SKM-1 treated with dmso at 0.1 percent for 144 hours (cell line): ENCODE data around the gene NDC80.
"Not testable (repeated sequence)": the region's sequence is repeated elsewhere in the genome, so short reads cannot be mapped to it uniquely, and the experiment has no call there.

ENCODE experiments used
- DNase-seq: peaks from one replicate; lab custom pipeline; 2025; ENCODE audit not compliant: unreplicated experiment; lab: John Stamatoyannopoulos, UW

Gene NDC80

DNA sequence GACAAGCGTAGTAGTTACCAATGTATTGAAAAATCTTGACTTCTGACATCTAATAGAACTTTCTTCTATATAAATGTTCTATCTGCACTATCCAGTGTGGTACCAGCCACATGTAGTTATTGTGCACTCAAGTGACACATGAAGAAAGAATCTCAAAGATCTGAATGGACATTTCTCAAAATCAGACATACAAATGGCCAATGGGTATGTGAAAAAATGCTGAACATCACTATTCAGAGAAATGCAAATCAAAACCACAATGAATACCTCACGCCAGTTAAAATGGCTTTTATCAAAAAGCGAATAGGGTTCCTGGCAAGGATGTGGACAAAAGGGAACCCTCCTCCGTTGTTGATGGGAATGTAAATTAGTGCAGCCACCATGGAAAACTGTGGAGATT is 46.7 kb downstream of the NDC80 start:
- no peak for DNase-seq

DNA sequence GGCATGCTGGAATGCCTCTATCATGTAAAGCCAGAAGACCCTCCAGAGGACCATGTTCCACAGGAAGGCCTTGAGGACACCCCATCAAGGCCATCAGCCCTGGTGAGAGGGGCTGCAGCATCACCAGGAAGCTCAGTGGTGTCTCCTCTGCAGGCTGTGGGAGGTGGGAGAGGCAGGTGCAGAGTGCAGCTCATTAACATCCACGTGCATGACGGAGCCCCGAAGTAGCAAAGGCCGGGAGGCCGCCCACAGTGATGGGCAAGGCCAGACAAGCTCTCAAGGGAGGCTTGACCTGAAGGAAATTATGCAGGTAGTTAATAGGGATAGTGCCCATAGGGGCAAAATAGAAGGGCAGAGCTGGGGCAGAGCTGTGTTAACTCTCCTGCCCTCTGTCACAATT is 53.9 kb downstream of the NDC80 start:
- no peak for DNase-seq

DNA sequence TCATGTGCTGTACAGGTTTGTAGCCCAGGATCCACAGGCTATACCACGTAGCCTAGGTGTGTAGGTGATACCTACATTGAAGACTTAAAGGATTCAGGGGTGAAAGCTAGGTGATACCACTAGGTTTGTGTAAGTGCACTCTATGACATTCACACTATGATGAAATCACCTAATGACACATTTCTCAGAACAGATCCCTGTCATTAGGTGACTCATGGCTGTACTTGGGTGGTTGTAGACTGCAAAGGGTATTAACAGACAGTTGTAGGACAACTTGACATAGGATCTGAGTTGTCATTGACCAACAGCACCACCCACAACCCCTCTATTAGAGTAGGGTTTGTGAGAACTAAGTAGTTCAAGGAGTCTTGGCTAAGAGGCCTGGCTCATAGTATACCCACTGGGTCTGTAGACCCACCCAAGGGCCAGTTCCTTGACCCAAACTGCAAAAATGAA is 56.5 kb downstream of the NDC80 start:
- DNase-seq, result no peak

DNA sequence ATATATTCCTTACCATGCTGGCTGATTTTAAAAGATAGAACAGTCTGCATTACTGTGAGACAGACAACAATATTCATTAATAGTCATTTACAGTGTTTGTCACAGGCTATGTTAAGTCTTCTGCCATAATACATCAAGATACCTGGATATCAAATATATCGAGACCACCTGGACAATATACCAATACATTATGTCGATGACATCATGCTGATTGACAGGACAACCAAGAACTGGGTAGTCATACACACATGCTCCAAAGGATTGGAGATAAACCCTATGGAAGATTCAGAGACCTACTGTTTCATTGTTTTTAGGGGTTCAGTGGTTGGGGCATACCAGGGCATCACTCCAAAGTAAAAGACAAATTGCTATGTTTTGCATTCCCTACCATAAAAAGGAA is 57.6 kb downstream of the NDC80 start:
- no peak for DNase-seq

DNA sequence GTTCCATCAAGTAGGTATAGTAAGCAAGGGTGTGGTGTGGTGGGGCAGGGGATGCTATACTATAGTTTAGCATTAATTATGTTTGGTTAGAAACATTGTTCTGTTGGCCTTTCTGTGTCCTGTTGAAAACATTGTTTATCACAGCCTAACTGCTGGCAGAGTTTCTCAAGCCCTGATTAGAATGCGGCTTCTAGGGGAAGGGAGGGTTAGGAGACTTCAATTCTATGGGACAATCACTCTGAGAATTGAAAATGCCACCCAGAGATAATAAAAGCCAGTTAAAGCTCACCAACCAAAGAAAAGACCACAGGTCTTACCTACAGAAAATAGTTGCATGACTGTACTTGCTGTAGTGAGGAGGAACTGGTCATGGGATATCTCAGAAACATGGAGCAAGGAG is 64.2 kb downstream of the NDC80 start:
- DNase-seq, result no peak

DNA sequence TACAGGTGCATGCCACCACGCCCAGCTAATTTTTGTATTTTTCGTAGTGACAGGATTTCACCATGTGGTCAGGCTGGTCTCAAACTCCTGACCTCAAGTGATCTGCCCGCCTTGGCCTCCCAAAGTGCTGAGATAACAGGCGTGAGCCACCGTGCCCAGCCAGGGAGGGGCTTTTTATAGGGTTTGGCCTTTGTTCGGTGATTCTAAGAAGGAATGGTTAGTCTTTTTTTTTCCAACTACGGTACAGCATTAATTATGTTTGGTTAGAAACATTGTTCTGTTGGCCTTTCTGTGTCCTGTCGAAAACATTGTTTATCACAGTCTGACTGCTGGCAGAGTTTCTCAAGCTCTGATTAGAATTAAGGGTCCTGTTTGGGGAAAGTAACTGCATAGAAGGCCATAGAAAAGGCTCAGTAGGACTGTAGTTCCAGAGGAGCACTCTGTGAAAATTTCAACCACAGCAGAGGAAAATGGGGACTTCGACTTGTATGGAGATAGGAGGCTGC is 64.8 kb downstream of the NDC80 start:
- no peak for DNase-seq

DNA sequence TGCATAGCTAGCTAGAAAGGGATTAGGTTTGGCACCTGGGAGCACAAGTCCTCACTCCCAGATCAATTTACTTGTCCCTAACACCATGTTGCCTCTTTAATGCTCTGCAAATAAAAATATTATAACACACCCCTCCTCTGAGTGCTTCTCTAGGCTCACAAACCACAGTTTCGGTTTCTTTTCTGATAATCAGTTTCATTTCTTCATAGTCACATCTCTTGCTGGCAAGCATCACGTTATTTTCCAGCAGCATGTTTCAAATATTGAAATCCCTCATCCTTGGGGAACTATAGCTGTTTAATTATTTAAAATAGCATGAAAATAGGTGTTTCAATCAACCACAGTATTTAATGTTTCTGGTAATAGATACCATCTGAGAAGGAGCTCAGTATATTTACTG is 70.3 kb downstream of the NDC80 start:
- no peak for DNase-seq

DNA sequence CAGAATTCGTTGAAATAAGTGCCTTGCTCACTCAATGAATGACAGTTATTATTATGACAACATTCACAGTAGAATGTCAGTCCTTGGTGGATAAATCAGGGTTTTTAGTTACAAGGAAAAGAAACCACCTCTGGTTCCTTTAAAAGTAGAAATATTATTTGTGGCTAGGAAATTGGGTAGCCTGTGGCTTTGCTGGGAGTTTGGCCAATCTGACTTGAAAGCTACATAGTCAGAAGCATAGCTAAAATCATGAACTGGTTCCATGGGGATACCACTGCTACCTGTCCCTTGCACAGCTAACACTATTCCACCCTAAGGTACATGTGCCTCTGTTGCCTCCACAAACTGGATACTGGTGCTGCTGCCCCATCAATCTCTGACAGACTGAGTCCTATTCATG is 71.4 kb downstream of the NDC80 start:
- no peak for DNase-seq

DNA sequence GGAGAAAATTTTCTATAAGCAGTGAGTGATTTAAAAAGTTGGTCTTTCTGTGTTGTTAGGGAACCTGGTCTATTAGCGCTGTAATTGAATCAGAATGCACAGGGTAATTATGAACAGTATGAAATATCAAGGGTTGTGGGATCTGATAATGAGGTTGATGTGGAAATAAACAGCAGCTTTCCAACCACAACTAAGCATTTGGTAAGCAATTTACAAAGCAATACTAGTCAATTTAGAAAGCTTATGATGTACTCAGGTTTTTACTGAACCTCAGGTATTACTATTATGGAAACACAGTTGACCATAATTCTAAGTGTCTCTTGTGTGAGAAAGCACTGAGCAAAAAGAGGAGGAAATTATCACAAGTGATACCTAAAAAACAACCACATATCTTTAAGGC is 73.2 kb downstream of the NDC80 start:
- DNase-seq, result no peak

DNA sequence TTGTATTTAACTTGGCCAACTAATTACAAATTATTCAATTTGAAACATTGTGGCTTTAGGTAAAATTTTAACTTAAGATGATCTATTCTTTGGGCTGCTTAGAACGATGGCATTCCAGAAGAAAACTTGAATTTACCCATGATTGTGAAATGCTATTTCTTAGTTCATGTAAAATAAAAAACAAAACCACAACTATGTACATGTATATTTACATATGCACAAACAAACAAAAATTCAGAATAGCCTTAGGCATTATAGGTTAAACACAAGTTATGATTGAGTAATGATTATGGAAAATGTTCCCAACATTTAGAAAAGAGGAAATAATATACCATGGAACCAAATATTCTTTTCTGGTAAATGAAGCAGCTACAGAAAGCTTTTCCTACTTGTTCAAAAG is 80.6 kb downstream of the NDC80 start:
- no peak for DNase-seq

DNA sequence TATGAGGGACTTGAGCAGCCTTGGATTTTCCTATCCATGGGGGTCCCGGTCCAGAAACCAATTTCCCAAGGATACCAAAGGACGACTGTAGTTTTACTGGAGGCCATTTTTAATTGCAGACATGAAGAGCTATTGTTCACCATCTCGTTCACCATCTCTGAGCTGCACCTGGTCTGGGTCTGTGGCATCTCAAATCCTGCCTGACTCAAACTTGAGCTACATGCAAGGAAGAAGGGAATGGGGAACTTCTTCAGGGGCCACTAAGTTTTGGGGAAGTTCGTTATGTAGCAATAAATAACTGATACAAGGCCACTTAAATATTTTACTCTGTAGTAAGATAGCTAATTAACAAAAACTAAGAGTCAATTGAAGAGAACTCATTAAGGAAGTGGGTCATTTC is 82.1 kb downstream of the NDC80 start:
- peak; percentile 78 for DNase-seq

DNA sequence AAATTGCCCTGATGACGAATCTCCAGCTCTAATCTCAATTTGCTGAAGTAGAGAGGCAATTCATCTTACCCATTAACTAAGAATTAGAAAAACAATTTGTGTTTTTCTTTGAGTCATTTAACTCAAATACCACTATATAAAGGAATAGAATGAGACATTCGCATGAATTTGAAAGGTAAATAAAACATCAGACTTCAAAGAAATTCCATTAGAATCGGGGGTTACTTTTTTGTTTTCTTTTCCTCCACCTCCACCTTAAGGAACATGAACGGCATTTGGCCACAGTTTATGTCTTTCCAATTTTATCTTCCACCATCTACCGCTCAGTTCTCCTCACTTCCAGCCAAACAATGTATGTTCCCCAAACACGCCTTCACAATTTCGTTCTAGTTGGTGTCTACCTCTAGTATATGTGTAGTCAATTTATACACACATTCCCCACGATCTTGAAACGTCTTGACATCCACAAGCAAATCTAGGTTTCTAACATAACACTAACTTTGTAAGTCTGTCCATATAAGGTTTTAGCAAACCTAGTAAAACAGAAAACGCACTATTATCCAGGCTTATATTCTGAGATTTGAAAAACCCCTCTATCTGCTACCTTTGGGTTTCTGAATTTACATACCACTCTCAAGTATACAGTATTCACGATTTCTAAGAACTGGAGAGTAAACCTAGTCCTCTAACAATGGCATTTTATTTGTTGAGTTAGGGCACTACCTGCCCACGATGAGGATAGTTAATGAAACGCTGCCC is 83.0 kb downstream of the NDC80 start:
- DNase-seq, result no peak

DNA sequence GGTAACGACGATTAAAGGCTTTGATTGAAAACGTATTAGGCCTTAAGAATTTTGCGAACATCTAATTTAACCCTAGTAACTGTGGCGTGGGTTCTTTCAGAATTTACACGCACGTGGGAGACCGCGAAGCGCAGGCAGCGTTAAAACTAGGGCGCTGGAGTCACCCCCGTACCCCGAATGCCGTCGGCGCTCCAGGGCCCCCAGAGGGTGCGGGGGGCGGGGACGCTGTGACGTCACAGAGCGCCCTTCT is 83.5 kb downstream of the NDC80 start:
- DNase-seq, result no peak

DNA sequence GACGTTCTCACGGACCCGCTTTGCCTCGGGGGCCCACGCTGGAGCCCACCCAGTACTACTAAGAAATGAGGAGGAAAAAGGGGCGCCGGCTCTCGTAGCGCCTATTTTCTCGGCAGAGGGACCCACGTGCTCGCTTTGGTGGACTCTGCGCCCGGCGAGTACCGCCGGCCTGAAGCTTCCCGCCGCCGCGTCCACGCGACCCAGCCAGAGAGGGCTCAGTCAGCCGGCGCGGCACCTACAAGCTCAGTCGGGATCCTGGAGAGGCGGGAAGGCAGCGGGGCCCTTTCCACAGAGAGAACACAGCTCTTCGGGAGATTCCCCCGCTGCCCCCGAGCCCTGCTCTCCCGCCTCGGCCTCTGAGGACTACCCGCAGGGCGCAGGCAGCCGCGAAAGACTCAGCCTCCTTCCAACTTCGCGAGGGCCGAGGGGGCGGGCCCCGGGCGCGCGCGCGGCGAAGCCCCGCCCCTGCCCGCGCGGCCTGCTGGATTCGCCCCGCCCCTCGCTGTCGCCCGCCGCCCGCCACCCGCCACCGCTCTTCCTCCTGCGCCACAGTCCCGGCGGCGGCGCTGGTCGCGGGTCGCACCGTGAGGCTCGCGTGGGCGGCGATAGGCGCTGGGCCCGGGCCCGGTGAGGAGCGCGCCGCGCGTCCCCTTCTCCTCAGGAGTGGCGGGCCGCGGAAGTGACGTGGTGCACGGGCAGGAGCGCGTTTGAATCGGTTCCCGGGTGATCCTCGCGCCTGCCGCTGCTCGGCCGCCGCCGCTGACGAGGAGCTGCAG is 84.0 kb downstream of the NDC80 start, which contains the start of gene SMCHD1:
TSS of gene SMCHD1 (plus strand) at position 549 of the 776 bp plus-strand sequence. CDS start 350 bp downstream, outside the sequence.
- DNase-seq, result peak; percentile 76

DNA sequence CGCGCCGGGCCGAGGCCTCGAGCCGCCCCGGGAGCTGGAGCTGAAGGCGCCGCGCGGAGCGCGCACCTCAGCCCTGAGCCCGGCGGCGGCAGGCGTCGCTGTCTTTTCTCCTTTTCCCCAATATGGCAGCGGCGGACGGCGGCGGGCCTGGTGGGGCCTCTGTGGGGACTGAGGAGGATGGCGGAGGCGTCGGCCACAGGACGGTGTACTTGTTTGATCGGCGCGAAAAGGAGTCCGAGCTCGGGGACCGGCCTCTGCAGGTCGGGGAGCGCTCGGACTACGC is 84.5 kb downstream of the NDC80 start:
- no peak for DNase-seq

DNA sequence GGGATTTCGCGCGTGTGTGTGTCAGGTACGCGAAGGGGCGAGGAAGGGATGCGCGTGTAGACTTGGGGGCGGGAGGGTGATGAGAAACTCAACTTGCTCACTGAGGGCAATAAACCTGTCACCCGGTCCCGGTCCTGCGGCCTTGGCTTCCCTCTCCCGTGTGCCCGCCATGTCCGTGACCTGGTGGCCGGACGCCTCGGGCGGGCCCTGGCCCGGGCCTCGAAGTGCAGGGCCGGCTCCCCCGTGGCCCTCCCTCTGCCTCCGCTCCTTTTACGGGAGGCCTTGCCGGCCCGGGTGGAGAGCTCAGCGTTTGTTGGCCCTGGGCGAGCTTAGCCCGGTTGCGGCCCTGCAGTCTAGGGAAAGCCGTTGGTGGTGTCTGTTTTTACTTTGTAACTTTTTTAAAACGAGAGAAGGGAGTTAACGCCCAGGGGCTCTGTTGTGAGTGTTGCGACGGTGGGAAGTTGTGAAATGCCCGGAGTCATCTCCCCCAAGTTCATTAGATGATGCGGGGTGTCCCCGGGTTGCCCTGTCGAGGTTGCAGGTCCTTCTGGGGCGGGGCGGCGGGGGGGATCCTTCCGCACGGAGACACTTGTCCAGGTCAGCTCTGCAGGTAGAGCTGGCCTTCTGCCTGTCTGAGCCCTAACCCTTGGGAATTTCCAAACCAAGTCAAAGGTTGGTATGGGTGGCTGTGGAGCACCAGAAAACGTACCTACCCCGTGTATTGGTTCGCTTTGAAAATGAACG is 85.1 kb downstream of the NDC80 start:
- DNase-seq, result peak; percentile 43

DNA sequence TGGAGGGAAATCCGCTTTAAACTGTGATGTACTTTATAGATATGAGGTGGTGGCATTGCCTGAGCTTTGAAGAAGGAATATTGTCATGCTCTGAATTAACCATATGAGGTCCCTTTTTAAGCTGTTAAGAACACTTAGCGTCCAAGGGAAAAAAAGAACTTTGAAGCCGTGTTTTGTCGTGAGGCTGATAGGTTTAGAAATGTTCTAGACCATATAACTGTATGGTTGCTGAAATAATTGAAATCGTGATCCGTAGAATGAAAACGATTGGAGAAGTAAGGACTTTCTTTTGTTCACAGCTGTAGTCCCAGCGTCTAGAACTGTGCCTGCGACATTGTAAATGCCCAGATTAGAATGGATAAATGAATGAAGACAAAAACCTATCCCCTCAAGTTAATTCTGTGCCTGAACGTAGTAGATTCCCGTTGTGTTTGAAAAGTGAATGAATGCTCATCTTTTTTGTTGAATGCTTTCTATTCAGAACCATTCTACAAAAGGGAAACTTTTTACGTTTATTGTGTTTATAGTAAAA is 85.7 kb downstream of the NDC80 start:
- DNase-seq, result no peak

DNA sequence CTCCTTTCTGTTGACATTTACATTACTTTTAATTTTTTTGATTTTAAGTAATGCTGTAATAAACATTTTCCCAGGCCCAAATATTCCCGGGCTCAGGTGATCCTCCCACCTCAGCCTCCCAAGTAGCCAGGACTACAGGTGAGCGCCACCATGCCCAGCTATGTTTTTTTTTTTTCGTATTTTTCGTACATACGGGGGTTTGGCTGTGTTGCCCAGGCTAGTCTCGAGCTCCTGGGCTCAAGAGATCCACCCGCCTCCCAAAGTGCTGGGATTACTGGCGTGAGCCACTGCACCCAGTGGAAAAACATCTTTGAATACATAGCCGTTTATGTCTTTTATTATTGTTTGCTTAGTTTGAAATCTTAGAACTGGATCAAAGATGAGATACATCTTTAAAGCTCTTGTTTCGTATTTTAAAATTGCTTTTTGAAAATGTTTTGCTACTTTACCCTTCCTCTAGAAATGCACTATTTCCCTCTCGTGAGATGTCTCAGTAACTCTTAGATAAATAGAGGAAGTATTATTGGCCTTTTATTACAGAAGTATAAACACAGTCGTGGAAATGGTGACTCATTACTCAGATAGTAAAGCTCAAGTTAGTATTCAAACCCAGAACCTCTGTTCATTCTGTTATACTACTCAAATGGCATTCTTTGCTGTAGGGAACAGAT is 86.6 kb downstream of the NDC80 start:
- DNase-seq, result peak; percentile 83

DNA sequence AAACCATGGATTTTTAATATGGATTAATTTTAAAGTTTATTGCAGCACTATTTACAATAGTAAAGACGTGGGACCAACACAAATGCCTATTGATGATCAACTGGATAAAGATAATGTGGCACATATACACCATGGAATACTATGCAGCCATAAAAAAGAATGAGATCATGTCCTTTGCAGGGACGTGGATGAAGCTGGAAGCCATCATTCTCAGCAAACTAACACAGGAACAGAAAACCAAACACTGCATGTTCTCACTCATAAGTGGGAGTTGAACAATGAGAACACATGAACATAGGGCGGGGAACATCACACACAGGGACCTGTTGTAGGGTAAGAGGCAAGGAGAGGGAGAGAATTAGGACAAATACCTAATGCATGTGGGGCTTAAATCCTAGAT is 89.5 kb downstream of the NDC80 start:
- DNase-seq, result not testable (repeated sequence)

DNA sequence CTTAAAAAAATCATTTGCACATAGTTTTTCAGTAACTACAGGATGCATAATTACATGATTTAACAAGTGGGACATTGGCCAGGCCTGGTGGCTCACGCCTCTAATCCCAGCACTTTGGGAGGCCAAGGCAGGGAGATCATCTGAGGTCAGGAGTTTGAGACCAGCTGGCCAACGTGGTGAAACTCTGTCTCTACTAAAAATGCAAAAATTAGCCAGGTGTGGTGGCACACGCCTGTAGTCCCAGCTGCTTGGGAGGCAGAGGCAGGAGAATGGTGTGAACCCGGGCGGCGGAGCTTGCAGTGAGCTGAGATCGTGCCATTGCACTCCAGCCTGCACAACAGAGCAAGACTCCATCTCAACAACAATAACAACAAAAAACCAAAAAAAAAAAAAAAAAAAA is 90.9 kb downstream of the NDC80 start:
- not testable (repeated sequence) for DNase-seq

DNA sequence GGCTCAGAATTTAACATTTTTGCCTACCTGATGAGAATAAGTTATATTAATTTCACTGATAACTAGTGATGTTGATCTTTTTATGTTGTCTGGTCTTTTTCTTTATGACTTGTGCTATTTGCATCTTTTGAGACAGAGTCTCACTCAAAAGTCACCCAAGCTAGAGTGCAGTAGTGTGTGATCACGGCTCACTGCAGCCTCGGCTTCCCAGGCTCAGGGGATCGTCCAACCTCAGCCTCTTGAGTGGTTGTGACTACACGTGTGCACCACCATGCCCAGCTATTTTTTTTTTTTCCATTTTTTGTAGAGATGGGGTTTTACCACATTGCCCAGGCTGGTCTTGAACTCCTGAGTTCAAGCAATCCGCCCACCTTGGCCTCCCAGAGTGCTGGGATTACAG is 91.6 kb downstream of the NDC80 start:
- no peak for DNase-seq
